Right lobe of liver (tissue), 4 donors: Measurements from ENCODE around the gene CEP170B.

Experiments
- CTCF ChIP-seq, 4 donors: fragments of 200-600 bp in 3 of 4; fragments of 450-650 bp in 1 of 4; IDR thresholded peaks; one replicate each; pipeline versions ENCODE4 v1.5.1 to v1.8.0; 2016 to 2022; ENCODE audit warnings: antibody characterized with exemption in 4 of 4, mild to moderate bottlenecking in 2 of 4
- POLR2A ChIP-seq: fragments of 450-650 bp; IDR thresholded peaks from one replicate; pipeline ENCODE4 v1.6.1; 2017; ENCODE audit warnings: antibody characterized with exemption, mild to moderate bottlenecking
- donor health status: DM: no; HTN: no; CAD: no.
- donor health status: DM: no; HTN: no; CAD: no.
- donor health status: DM: no; HTN: yes; CAD: no.

GRCh38 chr14:104845033-104845666 lies 19.9 kb upstream of the CEP170B start:
- TF ChIP-seq POLR2A (no peak), CTCF (IDR thresholded peaks at IDR 0.05) (no peak)
